CD8-positive, alpha-beta memory T cell (primary cell): Measurements from ENCODE around the gene TP73. TPM values are rescaled to one million over a fixed set of nuclear protein-coding genes. Genes with fewer than 3 reads are reported as not detected.
"Not testable (repeated sequence)": the region's sequence is repeated elsewhere in the genome, so short reads cannot be mapped to it uniquely, and the experiment has no call there.

Source experiments
- CTCF ChIA-PET: fragments of 350-600 bp; sonication (Branson Sonifier 250); formaldehyde crosslinking; loops from one replicate; lab custom pipeline; 2021; ENCODE audit warnings: antibody characterized with exemption; lab: Charles Lee
- POLR2A ChIA-PET: fragments of 350-600 bp; sonication (Branson Sonifier 250); formaldehyde crosslinking; loops from one replicate; lab custom pipeline; 2021; ENCODE audit warnings: antibody characterized with exemption; lab: Charles Lee
- DNase-seq, 5 donors: peaks; one replicate each; pipeline versions ENCODE4 v3.0.0 to v3.0.0-alpha.2; 2020 to 2022; ENCODE audit warnings: mixed read lengths in 1 of 5
- H3K27ac ChIP-seq: one replicate; pipeline ENCODE4 v1.7.0; 2013; ENCODE audit warnings: low read depth, mild to moderate bottlenecking, low read length, moderate library complexity
- H3K27me3 ChIP-seq: 2 replicates; pipeline ENCODE4 v1.7.0; 2013; ENCODE audit warnings: low read length, mild to moderate bottlenecking; ENCODE audit not compliant: insufficient read depth, poor library complexity, severe bottlenecking
- H3K36me3 ChIP-seq: 2 replicates; pipeline ENCODE4 v1.7.0; 2013; ENCODE audit warnings: mild to moderate bottlenecking, low read length, moderate library complexity; ENCODE audit not compliant: insufficient read depth
- H3K4me1 ChIP-seq: 2 replicates; pipeline ENCODE4 v1.7.0; 2013; ENCODE audit warnings: mild to moderate bottlenecking, low read length, moderate library complexity; ENCODE audit not compliant: insufficient read depth
- H3K4me3 ChIP-seq: 2 replicates; pipeline ENCODE4 v1.7.0; 2013; ENCODE audit warnings: mild to moderate bottlenecking, low read length
- H3K9me3 ChIP-seq: 2 replicates; pipeline ENCODE4 v1.7.0; 2013; ENCODE audit warnings: mild to moderate bottlenecking, low read length
- H3K27ac Mint-ChIP-seq, 8 donors: one replicate each; pipeline ENCODE4 v1.8.0; 2020 to 2021; ENCODE audit warnings: mixed read lengths in 8 of 8, mild to moderate bottlenecking in 6 of 8, inconsistent platforms in 3 of 8, moderate library complexity in 3 of 8
- H3K27me3 Mint-ChIP-seq, 2 donors: one replicate each; pipeline ENCODE4 v1.8.0; 2020 to 2021; ENCODE audit warnings: mixed read lengths in 2 of 2, mild to moderate bottlenecking in 1 of 2, moderate library complexity in 1 of 2
- H3K36me3 Mint-ChIP-seq, 3 donors: one replicate each; pipeline ENCODE4 v1.8.0; 2020 to 2021; ENCODE audit warnings: mixed read lengths in 3 of 3, inconsistent platforms in 1 of 3, mild to moderate bottlenecking in 1 of 3
- H3K4me1 Mint-ChIP-seq, 3 donors: one replicate each; pipeline ENCODE4 v1.8.0; 2020 to 2021; ENCODE audit warnings: mixed read lengths in 3 of 3, inconsistent platforms in 1 of 3, mild to moderate bottlenecking in 1 of 3
- H3K4me3 Mint-ChIP-seq, 7 donors: one replicate each; pipeline ENCODE4 v1.8.0; 2020 to 2021; ENCODE audit warnings: mixed read lengths in 7 of 7, mild to moderate bottlenecking in 6 of 7, moderate library complexity in 4 of 7, inconsistent platforms in 2 of 7
- H3K9me3 Mint-ChIP-seq, 5 donors: one replicate each; pipeline ENCODE4 v1.8.0; 2020 to 2022; ENCODE audit warnings: mixed read lengths in 5 of 5, mild to moderate bottlenecking in 3 of 5, moderate library complexity in 2 of 5, inconsistent platforms in 1 of 5
- polyA plus RNA-seq: library from polyadenylated mRNA; unstranded; fragments of 300-500 nt; fragmentation: Illumina TruSeq; gene quantifications from one replicate; pipeline ENCODE4 v1.2.3, GENCODE V29; 2021
- total RNA-seq, 2 experiments: library from RNA; stranded (reverse); gene quantifications; one replicate each; pipeline ENCODE4 v1.2.3, GENCODE V29; 2021

Gene TP73
- total and polyA plus RNA-seq, 3 experiments from 2014 or later: 0.20 to 0.63 (median 0.49) TPM

DNA sequence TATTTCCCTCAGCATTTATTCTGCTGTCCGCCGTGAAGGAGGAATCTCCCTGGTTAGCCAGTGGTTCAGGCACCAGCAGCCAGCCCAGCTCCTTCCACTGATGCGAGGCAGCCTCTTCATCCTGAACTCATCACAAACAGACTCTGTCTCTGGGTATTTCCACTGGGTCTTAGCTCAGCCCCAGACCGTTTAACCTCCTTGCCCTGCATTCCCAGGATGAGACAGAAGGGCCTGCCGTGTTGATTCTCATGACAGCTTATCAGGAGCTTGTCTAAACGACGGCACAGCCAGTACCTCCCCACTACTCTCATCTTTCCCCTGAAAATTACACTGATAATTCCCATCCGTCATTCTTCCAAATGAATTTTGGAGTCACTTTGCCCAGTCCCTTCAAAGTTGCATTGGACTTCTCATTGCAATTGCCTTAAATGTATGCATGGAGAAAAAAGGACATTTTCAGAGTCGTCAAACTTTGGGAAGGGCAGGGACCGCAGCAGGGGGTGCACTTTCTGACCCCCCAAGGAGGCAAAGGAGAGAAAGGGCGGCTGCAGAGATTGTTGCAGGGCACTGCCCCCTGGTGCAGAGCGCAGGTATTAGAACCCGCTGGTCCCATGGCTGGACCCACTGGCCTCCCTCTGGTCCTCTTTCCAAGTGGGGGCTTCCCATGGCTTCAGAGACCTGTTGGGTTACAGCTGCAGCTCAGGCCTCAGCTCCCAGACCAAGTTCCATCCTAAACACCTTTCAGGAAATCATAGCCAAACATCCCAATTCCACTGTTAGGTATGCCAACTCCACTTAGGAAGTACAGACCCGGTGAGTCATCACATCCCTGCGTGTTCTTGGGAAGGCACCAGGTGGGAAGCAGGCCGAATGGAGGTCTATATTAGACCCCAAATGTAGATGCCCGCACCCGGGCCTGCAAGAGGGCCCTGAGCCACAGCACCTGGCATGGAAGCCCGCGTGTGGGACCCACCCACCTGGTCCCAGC is 37.3 kb upstream of the TP73 start:
- no peaks in the 10 kb centered on the region for H3K36me3 Mint-ChIP-seq
- CTCF ChIA-PET: interaction anchor here (0.7 to 2.4 kb wide), 6 partner anchors 39 to 162 kb away, joined by 3 to 12 read pairs (median 6); no protein-coding TSS in a partner anchor
- peaks cover 9 to 32% of the 10 kb centered on the region in 2 donors for H3K27me3 Mint-ChIP-seq
- peaks cover 0 to 2% (median 0%) of the 10 kb centered on the region in 5 donors for H3K9me3 Mint-ChIP-seq
- POLR2A ChIA-PET: no interaction called here
- H3K27ac ChIP-seq: no peak overlapping the region
- H3K4me1 Mint-ChIP-seq: peaks cover 6 to 18% (median 15%) of the 10 kb centered on the region in 3 donors
- DNase-seq: no peak
- H3K36me3 ChIP-seq: no peaks in the 10 kb centered on the region
- peaks cover 8% of the 10 kb centered on the region for H3K4me1 ChIP-seq
- H3K4me3 ChIP-seq: no peak overlapping the region
- H3K27me3 ChIP-seq: peaks cover 6% of the 10 kb centered on the region
- H3K27ac Mint-ChIP-seq: no peak overlapping the region
- no peaks in the 10 kb centered on the region for H3K9me3 ChIP-seq
- peak overlapping the region in 1 of 7 donors; percentile 10 for H3K4me3 Mint-ChIP-seq

GRCh38 chr1:3616861-3617260 is 35.5 kb upstream of the TP73 start:
- POLR2A ChIA-PET: no interaction called here
- H3K36me3 Mint-ChIP-seq: no peaks in the 10 kb centered on the region
- H3K27me3 Mint-ChIP-seq: peaks cover 5 to 26% of the 10 kb centered on the region in 2 donors
- Histone ChIP-seq H3K27me3 (peaks cover 3% of the 10 kb centered on the region), H3K36me3 (no peaks in the 10 kb centered on the region), H3K4me3 (no peak overlapping the region), H3K9me3 (no peaks in the 10 kb centered on the region), H3K4me1 (peaks cover 5% of the 10 kb centered on the region), H3K27ac (no peak overlapping the region)
- H3K27ac Mint-ChIP-seq: no peak overlapping the region
- peaks cover 0 to 2% (median 0%) of the 10 kb centered on the region in 5 donors for H3K9me3 Mint-ChIP-seq
- DNase-seq: no peak
- peaks cover 15 to 24% (median 19%) of the 10 kb centered on the region in 3 donors for H3K4me1 Mint-ChIP-seq
- H3K4me3 Mint-ChIP-seq: no peak overlapping the region
- CTCF ChIA-PET: interaction anchor here (1.5 kb wide), 1 partner anchor 164 kb away, joined by 4 read pairs; no protein-coding TSS in a partner anchor

GRCh38 chr1:3617806-3618345 is 34.4 kb upstream of the TP73 start:
- H3K27ac Mint-ChIP-seq: no peak overlapping the region
- Histone ChIP-seq H3K36me3 (no peaks in the 10 kb centered on the region), H3K27me3 (peaks cover 3% of the 10 kb centered on the region), H3K27ac (no peak overlapping the region), H3K9me3 (no peaks in the 10 kb centered on the region), H3K4me3 (no peak overlapping the region), H3K4me1 (peaks cover 7% of the 10 kb centered on the region)
- H3K36me3 Mint-ChIP-seq: peaks cover 0 to 4% (median 3%) of the 10 kb centered on the region in 3 donors
- ChIA-PET CTCF (interaction anchor here (1.3 to 2.0 kb wide), 4 partner anchors 31 to 165 kb away, joined by 4 to 11 read pairs (median 6); no protein-coding TSS in a partner anchor), POLR2A (no interaction called here)
- H3K4me1 Mint-ChIP-seq: peaks cover 25 to 31% (median 25%) of the 10 kb centered on the region in 3 donors
- no peak for DNase-seq
- peaks cover 5 to 19% of the 10 kb centered on the region in 2 donors for H3K27me3 Mint-ChIP-seq
- no peak overlapping the region for H3K4me3 Mint-ChIP-seq
- H3K9me3 Mint-ChIP-seq: no peaks in the 10 kb centered on the region

GRCh38 chr1:3618531-3618880 is 33.8 kb upstream of the TP73 start:
- H3K27ac Mint-ChIP-seq: no peak overlapping the region
- Histone ChIP-seq H3K4me3 (no peak overlapping the region), H3K36me3 (no peaks in the 10 kb centered on the region), H3K9me3 (no peaks in the 10 kb centered on the region), H3K4me1 (peaks cover 13% of the 10 kb centered on the region), H3K27me3 (peaks cover 3% of the 10 kb centered on the region), H3K27ac (no peak overlapping the region)
- no peak for DNase-seq
- CTCF ChIA-PET: interaction anchor here (0.7 to 4.0 kb wide), 20 partner anchors 11 to 176 kb away, joined by 3 to 47 read pairs (median 4); no protein-coding TSS in a partner anchor
- no peaks in the 10 kb centered on the region for H3K9me3 Mint-ChIP-seq
- no peak overlapping the region for H3K4me3 Mint-ChIP-seq
- peaks cover 0 to 4% (median 3%) of the 10 kb centered on the region in 3 donors for H3K36me3 Mint-ChIP-seq
- POLR2A ChIA-PET: no interaction called here
- peaks cover 31 to 37% (median 32%) of the 10 kb centered on the region in 3 donors for H3K4me1 Mint-ChIP-seq
- H3K27me3 Mint-ChIP-seq: peaks cover 4 to 13% of the 10 kb centered on the region in 2 donors

GRCh38 chr1:3618881-3619671 is 33.2 kb upstream of the TP73 start:
- Mint-ChIP-seq H3K27me3 (peaks cover 4 to 13% of the 10 kb centered on the region in 2 donors), H3K4me3 (peak overlapping the region in 1 of 7 donors; percentile 60), H3K9me3 (no peaks in the 10 kb centered on the region), H3K4me1 (peaks cover 37 to 43% (median 37%) of the 10 kb centered on the region in 3 donors), H3K27ac (peak overlapping the region in 5 of 8 donors; percentile 8 to 77 (median 25)), H3K36me3 (peaks cover 0 to 4% (median 3%) of the 10 kb centered on the region in 3 donors)
- H3K27me3 ChIP-seq: peaks cover 3% of the 10 kb centered on the region
- H3K27ac ChIP-seq: no peak overlapping the region
- H3K36me3 ChIP-seq: no peaks in the 10 kb centered on the region
- no peaks in the 10 kb centered on the region for H3K9me3 ChIP-seq
- peaks cover 19% of the 10 kb centered on the region for H3K4me1 ChIP-seq
- POLR2A ChIA-PET: no interaction called here
- H3K4me3 ChIP-seq: no peak overlapping the region
- peak; percentile 66 to 80 (median 67) for DNase-seq
- CTCF ChIA-PET: interaction anchor here (0.7 to 4.0 kb wide), 21 partner anchors 10 to 177 kb away, joined by 3 to 47 read pairs (median 4); partner anchors contain the start of gene ARHGEF16

GRCh38 chr1:3620708-3621107 is 31.6 kb upstream of the TP73 start:
- no peaks in the 10 kb centered on the region for H3K36me3 ChIP-seq
- H3K36me3 Mint-ChIP-seq: peaks cover 0 to 11% (median 3%) of the 10 kb centered on the region in 3 donors
- no peak for DNase-seq
- no peak overlapping the region for H3K27ac ChIP-seq
- no peak overlapping the region for H3K4me3 ChIP-seq
- H3K9me3 ChIP-seq: no peaks in the 10 kb centered on the region
- H3K4me3 Mint-ChIP-seq: peak overlapping the region in 1 of 7 donors; percentile 78
- peak overlapping the region in 3 of 8 donors; percentile 60 to 89 (median 69) for H3K27ac Mint-ChIP-seq
- H3K27me3 ChIP-seq: peaks cover 2% of the 10 kb centered on the region
- H3K27me3 Mint-ChIP-seq: peaks cover 3% of the 10 kb centered on the region in 2 donors
- CTCF ChIA-PET: interaction anchor here (1.0 to 4.0 kb wide), 10 partner anchors 9 to 168 kb away, joined by 3 to 47 read pairs (median 4); no protein-coding TSS in a partner anchor
- peaks cover 40 to 52% (median 41%) of the 10 kb centered on the region in 3 donors for H3K4me1 Mint-ChIP-seq
- H3K4me1 ChIP-seq: peaks cover 24% of the 10 kb centered on the region
- POLR2A ChIA-PET: no interaction called here
- H3K9me3 Mint-ChIP-seq: no peaks in the 10 kb centered on the region

DNA sequence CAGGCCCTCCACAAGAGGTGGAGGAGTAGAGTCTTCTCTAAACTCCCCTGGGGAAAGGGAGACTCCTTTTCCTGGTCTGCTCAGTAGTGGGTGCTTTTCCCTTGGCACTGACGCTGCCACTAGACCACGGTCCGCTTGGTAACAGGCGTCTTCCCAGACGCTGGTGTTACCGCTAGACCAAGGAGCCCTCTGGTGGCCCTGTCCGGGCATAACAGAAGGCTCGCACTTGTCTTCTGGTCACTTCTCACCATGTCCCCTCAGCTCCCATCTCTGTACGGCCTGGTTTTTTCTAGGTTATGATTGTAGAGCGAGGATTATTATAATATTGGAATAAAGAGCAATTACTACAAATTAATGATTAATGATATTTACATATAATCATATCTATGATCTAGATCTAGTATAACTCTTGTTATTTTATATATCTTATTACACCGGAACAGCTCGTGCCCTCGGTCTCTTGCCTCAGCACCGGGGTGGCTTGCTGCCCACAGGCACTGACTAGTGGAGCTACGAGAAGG is 31.1 kb upstream of the TP73 start:
- Mint-ChIP-seq H3K36me3 (peaks cover 0 to 17% (median 3%) of the 10 kb centered on the region in 3 donors), H3K27ac (peak overlapping the region in 4 of 8 donors; percentile 69 to 92 (median 82)), H3K4me3 (peak overlapping the region in 1 of 7 donors; percentile 37), H3K4me1 (peaks cover 45 to 57% (median 46%) of the 10 kb centered on the region in 3 donors)
- H3K9me3 Mint-ChIP-seq, DNase-seq, H3K4me3 ChIP-seq, H3K27me3 ChIP-seq, H3K9me3 ChIP-seq, H3K36me3 ChIP-seq, H3K27ac ChIP-seq, POLR2A ChIA-PET, H3K27me3 Mint-ChIP-seq: not testable (repeated sequence)
- CTCF ChIA-PET: interaction anchor here (0.5 to 4.0 kb wide), 10 partner anchors 8 to 1752 kb away, joined by 3 to 47 read pairs (median 4); no protein-coding TSS in a partner anchor
- peaks cover 29% of the 10 kb centered on the region for H3K4me1 ChIP-seq
